Heart left ventricle (tissue), 13 donors: ENCODE data around the gene PICALM.

Experiments used
- POLR2A ChIP-seq, 2 donors: fragments of 450-650 bp; IDR thresholded peaks; one replicate each; pipeline ENCODE4 v1.6.1; 2017; ENCODE audit warnings: antibody characterized with exemption in 2 of 2, mild to moderate bottlenecking in 2 of 2, moderate library complexity in 2 of 2
- TF ChIP-seq, protein P1 (sequence below), 12 donors: fragments of 200-600 bp; sonication (generic) in 4 of 12; IDR thresholded peaks; one replicate each; pipeline versions ENCODE4 v1.5.0 to v1.8.0; 2018 to 2022; ENCODE audit warnings: antibody characterized with exemption in 12 of 12, mild to moderate bottlenecking in 5 of 12
- donor health status: ischemic (EF 13 %, LVEDD 7.1; RV severe dilation, severe dysfunction).
- donor health status: DM: no; HTN: yes; CAD: no.
- donor health status: DM: no; HTN: no; CAD: no.
- donor health status: ischemic (EF 25% LVEDD 6.9; RV normal size, moderate dysfunction).
- donor health status: ischemic (EF 25% LVEDD 5.7; RV mildly dilated, moderate dysfunction).
- donor health status: ischemic (EF 35%, LVEDD 5.7; RV mildly dilated, moderate dysfunction).
- donor health status: nonischemic (EF 11% LVEDD 7.7; RV severe dilation, severe dysfunction).
- donor health status: DM: yes; HTN: yes; CAD: no.
- donor health status: PGD.
- donor health status: ischemic (EF 29% LVEDD 5.4; RV normal size, mild dysfunction).
- donor health status: nonischemic (EF 23%, LVEDD 6.1; RV moderate dilation, normal function).

GRCh38 chr11:85923455-85923854 is 145.4 kb downstream of the PICALM start:
- TF ChIP-seq, protein P1, sequence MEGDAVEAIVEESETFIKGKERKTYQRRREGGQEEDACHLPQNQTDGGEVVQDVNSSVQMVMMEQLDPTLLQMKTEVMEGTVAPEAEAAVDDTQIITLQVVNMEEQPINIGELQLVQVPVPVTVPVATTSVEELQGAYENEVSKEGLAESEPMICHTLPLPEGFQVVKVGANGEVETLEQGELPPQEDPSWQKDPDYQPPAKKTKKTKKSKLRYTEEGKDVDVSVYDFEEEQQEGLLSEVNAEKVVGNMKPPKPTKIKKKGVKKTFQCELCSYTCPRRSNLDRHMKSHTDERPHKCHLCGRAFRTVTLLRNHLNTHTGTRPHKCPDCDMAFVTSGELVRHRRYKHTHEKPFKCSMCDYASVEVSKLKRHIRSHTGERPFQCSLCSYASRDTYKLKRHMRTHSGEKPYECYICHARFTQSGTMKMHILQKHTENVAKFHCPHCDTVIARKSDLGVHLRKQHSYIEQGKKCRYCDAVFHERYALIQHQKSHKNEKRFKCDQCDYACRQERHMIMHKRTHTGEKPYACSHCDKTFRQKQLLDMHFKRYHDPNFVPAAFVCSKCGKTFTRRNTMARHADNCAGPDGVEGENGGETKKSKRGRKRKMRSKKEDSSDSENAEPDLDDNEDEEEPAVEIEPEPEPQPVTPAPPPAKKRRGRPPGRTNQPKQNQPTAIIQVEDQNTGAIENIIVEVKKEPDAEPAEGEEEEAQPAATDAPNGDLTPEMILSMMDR (IDR thresholded peaks at IDR 0.05), result no peak
- no peak for TF ChIP-seq POLR2A (IDR thresholded peaks at IDR 0.05)
